HG03095 (cell line): Measurements from ENCODE around the gene CERK.

Experiments
- ATAC-seq: cut with Tn5 transposase; IDR thresholded peaks from one replicate; pipeline ENCODE4 v1.9.1; 2021; ENCODE audit warnings: moderate library complexity; ENCODE audit not compliant: unreplicated experiment

The CERK gene

DNA sequence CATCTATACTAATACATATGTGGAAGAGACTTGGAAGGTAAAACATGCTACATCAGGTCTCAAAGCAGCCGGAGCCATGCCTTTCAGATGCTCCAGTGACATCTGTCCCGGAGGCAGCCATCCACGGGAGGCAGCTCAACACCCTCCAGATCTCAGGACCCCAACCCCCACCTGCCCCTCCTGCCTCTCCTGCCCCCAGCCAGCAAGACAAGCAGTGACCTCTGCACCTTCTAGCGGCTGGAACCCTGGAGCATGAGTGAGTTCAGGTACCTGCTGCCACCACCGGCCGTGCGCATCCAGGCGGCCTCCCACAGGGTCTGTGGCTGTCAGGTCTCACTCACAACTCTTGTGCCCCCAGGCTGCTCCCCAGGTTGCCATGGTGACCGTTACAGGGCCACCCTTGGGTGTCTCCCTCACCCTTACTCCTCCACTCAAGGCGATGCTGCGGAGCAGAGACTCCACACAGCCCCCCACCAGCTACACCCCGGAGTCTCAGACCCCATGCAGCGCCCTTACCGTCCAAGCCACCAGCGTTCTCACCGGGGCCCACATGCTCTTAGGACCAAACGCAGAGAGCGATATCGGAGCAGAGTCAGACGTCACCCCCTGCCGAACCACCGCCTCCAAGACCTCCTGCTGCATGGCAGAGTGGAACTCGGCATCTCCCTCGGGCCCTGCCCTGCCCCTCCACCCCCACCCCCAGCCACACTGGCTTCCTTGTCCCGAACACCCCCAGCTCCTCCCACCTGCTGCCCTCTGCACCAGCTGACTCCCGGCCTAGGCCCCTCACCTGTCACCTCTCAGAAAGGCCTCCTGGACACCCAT lies 34.7 kb downstream of the CERK start:
- ATAC-seq, result no peak

DNA sequence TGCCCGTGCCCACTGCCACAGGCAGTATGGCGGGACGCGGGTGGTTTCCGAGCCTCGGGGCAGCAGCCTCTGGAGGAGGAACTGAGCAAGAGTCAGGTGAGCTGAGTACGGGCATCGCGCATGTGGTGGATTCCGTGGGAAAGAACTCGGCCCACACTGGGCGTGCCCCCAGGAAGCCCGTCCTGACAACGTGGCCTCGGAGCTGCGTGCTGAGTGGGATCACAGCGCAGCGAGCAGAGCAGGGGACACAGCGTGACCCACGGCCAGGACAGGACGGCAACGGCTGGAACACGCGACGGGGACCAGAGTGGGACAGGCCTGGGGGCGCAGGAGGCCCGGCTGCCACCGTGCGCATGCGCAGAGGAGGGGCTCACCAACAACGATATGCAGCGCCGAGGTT lies 36.8 kb downstream of the CERK start:
- ATAC-seq, result no peak

DNA sequence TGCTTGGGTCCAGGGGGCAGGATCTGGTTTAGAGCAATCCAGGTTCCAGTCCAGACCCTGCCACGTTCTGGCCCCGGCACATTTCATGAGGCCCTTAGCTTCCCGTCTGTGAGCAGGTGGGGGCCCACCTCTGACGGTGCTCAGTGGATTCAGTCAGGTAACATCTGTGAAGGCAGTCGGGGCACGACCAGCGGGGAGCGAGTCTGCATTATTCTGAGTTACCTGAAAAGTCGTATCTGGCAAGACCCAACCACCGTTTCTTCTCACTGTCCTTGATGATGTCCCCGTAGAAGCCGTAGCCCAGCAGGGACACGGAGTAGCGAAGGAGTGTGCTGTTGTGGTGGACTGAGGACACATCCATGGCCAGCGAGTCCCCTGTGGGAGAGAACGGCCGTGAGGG lies 39.0 kb downstream of the CERK start:
- no peak for ATAC-seq

DNA sequence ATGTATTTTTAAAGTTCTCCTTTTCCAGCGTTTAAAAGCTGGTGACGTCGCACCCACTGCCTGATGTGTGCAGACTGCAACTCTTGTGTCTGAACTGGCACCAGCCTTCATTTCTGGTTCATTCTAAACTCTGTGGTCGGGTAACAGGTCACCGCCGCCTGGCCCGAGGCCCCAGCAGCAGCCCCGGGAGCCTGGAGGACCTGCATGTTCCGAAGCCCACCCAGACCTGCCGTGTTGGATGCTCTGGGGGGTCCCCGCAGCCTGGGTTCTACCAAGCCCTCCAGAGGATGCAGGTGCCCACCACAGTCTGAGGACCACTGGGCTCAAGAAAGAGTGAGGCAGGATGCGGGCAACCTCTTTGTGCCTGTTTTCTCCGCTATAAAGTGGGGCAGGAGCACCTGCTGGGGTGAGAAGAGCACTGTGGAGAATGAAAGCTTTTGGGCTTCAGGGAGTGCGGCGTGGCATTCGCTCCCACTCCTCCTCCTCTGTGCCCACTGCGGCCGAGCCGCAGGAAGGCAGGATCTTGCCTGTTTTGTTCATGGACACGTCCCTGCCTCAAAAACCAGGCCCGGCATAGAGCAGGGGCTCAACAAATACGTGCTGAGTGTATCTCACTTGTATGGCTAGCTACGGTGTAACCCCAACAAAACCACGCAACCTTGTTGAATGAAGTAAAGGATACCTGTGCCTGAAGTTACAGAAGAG lies 40.1 kb downstream of the CERK start:
- ATAC-seq, result no peak

DNA sequence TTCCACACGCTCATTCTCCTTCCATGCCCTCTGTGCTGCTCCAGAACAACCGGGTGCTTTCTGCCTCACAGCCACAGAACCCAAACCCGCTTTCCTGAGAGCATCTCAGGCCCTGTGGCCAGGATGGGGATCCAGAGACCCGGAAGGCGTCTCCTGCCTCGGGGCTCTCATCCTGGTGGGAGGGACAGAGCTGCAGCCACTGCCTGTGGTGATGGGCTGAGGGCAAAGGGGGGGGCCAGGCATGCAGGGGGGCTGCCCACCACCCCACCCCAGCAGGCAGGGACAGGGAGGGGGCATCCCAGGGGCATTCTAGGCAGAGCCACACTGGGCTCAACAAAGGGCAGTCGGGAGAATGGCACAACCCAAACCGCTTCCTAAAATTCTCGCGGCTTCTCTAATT lies 41.4 kb downstream of the CERK start:
- no peak for ATAC-seq

DNA sequence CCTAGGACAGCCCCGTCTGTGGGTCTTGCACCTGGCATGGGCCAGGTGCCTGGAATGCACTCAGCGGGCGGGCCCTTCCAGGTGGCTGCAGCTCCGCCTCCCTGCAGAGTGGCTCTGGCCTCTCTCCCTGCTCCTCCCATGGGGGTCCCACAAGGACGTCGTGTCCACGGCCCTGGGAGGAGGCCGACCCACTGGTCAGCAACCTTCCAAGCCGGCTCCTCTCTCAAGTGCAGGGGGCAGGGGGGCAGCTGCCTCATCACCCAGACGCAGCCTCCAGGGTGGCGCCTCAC lies 41.9 kb downstream of the CERK start:
- no peak for ATAC-seq

DNA sequence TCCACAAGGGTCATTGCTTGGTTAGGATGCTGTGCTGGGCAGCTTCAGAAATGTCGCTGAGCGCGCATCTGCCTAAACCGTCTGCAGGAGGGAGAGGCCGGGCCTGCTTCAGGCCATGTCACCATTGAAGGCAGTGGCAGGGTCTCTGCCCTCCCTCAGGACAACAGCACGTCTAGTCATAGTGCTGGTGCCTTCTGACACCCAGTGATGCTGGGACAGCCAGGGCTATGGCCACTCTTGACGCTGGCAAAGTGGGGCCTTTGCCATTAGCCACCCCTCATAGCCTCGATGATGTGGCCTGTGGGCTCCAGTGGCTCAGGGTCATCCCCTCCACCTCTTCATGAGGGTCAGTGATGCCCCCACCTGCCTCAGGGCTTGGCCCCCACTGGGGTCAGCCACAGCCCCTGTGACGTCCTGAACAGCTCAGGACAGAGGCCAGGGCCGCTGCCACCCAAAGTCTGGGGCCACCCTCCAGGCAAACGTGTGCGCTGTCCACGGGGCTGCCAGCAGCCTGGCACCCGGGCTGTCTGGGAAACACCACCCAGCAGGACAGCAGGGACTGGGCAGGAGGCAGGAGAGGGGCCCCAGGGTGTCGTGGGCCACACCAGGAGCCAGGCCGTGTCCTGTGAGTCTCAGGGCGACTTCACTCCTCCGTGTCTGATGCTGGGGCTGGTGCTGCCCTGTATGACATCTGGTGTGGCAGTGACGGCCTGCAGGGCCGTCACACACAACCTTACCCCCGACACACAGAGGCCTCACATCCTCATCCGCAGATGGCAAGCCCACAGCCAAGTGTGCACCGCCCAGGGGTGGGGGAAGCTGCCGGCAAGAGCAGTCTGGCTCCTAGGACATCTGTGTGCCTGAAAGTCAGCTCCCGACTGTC lies 42.5 kb downstream of the CERK start:
- no peak for ATAC-seq

DNA sequence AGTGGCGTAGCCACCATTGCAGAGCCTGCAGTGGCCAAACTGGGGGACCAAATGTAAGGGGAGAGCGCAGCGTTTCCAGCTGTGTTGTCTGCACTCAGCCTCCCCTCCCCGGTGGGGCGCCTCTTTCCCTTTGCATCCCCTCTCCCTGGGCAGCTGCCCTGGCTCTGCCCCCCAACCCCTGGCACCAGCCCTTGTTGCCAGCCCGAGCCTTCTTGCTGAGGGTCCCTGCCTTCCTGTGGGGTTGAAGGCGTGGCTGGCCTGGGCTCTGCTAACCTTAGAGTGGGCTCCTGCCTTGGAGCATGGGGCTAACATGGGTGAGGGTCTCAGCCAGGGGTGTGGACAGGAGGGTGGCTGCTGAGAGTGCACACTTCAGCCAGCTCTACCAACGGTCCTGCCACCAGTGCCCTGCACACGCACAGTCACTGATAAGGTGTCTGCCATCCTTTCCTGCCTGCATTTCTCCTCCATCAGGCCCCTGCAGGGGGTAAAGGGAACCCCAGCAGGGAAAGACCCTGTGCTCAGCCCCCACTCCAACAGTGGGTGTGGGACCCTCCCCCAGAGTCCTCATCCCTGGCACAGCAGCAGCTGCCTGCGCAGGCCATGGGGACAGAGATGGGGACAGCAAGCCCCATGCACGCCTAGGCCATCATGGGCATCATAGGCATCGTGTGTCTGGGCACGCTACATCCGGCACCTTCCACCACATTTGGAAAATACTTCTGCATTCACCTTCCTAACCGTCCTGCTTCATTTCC lies 43.5 kb downstream of the CERK start:
- no peak for ATAC-seq

DNA sequence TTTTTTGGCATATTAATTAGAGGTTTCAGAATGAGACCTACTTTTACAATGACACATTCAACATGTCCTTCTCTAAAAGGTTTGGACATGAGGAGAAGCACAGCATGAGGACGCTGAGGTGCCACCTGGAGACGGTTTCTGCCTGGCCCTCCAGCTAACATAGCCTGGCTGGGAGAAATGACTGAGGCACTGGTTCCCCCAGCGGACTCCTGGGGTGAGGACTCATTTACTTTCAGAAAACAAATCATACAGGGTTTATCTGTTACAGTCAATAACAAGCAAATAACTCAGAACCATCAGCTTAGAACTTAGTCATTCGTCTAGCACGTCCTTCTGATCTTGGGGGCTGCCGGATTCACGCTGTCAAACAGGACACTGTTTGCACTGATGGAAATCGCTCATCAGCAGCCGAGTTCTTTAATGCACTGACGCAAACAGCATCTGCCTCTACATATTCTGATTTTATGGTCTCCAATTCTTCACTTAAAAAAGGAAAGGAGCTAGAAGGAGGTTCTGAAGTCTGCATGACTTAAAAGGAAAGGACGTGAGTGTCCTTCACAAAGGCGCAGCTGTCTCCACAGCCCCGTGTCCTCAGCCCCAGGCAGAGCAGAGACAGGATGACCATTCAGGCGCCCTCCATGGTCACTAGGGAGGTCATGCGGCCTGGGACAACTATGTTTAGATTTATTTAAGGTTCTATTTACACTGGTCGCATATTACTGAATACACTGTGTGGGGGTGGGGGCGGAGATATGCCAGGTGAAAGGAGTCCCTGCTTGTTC lies 44.2 kb downstream of the CERK start:
- no peak for ATAC-seq

DNA sequence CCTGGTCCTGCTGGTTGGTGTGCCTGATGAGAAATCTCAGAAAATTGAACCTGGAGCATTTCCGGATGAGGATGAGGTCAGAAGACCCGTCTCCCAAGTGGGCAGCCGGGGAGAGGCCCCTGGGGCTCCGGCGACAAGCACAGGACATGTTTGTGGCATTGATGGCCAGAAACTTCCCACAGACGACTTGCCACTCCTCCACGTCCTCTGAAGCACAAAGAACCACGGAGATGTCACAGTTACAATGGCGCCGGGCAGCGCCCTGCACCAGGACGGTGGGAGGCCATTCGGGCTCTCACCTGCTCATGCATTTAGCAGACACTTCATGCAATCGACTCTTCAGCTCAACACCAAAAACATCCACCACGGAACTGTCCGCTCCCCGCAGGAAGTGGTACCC lies 46.5 kb downstream of the CERK start:
- no peak for ATAC-seq

DNA sequence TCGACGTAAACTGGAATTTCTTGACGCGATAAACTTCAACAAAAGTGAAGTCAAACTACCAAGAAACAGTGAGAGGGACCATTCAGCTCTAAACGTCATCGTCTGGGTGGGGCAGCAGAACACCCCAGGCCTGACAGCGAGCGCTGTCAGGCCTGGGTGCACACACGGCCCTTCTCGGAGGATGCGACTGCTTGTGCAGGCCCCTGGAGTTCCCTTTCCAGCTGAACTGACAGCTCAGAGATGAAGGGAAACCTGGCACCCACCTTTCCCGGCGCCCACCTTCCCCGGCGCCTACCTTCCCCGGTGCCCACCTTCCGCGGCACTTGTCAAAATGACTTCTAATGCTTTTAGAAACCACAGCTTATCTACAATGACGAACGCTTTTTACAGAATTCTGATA lies 47.9 kb downstream of the CERK start:
- ATAC-seq, result no peak

DNA sequence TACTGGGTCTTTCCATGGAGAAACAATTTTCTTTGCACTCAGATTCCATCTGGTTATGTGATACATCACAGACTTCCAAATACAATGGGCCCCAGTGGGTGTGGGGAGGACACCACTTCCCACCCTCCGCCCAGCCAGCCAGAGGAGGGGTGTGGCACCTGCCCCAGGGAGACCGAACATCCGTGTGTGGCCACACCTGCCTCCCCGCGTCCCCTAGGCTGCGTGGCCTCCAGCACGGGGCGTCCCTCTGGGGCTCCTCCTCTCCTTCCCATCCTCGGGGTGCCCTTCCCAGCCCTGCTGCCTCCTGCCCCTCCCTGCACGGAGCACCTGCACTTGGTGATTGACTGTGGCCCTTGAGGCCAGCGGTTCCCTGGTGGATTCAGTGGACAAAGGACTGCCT lies 49.1 kb downstream of the CERK start:
- no peak for ATAC-seq

DNA sequence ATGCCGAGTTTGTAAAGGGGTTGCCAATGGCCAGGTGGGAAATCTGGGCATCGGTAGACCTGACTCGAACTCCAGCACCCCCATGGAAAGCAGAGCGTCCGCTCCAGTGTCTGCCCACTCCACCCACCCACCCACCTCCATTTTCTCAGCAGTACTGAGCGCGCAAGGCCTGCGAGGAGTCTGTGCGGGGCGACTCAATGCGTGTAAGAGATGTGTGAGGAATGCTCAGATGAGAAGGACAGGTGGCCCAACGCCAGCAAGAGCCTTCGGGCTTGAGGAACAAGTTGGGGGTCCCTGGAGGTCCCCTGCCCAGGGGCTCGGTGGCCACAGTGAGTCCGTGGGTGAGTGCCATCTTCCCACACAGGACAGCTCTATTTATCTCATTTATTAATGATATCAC lies 50.6 kb downstream of the CERK start:
- ATAC-seq, result no peak

DNA sequence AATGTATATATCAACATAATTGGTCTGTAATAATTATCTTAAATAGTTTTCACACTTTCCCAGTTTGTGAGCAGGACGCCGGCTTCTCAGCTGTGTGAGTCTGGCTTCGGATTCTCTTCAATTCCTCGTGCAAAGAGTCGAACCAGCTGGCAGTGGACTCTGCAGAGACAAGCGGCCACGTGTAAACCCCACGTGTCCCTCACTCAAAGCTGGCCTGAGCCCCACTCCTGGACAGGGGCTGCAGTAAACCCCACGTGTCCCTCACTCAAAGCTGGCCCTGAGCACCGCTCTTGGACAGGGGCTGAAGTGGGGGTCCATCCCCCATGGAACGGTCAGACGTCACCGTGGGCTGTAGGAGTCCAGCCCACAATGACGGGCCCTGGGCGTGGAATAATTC lies 51.0 kb downstream of the CERK start:
- ATAC-seq, result no peak

DNA sequence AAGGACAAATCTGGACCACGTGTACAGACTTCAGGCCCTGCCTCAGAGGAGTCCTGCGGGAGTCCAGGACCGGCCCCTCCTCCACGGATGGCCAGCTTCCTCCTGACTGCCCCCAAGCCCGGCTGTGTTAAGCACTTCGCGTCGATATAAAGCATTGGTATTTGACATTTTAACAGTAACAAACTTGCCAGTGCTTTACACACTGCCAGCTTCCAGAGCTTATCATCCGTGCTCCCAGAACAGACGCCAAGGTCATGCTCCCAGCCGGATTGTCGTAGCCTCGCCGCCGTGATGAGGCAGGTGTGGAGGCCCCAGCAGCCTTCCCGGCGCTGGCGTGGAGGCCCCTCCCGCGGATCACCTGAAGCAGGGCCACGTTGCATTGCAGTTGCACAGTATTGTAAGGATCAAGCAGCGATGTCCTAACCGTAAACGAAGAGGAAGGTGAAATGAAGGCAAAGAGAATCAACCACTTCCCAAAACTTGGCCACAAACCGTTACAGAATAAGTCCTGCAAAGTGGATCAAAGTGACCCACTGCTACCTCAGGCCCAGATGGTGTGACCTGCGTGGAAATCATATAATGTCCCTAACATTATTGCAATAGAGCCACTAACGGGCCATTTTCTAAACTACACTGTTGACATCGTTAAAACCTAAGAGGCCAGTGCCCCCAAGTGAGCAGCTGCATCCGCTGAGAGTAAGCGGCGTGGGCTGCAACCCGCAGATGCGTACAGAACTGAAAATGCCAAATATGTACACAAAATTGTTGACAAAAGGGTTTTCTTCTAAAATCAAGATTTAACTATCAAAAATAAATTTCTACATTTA lies 51.6 kb downstream of the CERK start:
- no peak for ATAC-seq

DNA sequence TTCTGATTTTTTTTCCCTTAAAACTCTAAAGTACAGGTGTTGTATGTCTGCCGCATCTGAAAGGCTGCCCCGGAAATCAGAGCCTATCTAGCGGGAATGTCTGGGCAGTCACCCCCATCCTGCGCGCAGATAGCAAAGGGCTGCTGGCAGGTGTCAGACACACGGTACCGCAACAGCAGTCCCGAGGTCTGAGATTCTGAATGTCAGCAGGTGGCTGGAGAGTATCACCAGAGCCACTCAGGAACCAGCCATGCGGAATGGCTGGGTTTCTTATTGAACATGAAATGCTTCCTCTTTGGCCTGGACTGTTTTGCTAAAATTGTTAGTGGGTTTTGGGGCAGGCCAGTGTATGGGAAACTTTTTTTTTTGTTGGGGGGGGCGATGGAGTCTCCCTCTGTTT lies 53.3 kb downstream of the CERK start:
- ATAC-seq, result peak; percentile 73

DNA sequence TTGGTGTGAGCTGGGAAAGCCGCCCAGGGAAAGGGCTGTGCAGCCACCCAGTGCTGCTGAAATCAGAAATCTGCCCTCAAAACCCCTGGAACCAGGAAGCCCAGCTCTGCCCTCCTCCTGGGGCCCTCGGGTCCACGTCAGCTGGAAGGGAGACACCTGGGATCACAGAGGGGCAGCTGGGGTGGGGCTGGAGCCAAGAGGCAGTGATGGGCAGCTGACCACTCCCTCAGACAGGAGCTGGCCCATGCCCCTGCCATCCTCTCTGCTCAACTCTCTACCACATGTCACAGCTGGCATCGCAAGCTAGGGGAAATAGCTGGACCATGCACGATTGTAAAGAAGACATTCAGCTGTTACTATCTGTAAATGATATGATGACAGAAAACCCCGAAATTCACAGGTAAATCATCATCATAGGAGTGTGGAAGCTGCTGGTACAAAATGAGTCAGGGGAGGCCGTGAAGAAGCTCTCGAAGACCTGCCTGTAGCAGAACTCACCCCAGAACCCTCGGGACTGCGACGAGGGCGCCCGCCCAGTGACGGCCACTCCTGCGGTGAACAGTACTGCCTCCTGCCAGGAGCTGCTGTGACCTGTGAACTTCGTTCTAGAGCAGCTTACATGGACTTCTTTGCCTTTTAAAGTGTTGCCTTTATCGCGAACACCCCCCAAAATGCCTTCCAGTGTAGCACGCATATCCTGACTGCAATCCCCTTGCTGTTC lies 55.9 kb downstream of the CERK start:
- no peak for ATAC-seq

DNA sequence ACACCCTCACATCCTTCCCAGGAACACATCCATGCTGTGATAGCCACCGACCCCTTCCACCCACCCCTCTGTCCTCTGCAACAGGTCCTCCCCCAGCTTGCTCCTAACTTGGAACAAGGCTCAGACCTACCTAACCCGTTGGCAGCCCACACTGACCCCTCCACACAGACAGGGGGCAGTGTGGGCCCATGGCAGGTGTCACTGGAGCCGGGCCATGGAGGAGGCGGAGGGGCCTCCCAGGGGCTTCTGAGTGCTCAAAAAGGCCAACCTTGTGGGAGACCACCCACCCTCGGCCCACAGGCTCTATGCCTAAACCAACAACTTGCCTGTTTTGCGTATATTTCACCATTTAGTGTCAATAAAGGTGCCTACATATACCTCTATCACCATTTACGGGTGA lies 57.0 kb downstream of the CERK start:
- no peak for ATAC-seq

DNA sequence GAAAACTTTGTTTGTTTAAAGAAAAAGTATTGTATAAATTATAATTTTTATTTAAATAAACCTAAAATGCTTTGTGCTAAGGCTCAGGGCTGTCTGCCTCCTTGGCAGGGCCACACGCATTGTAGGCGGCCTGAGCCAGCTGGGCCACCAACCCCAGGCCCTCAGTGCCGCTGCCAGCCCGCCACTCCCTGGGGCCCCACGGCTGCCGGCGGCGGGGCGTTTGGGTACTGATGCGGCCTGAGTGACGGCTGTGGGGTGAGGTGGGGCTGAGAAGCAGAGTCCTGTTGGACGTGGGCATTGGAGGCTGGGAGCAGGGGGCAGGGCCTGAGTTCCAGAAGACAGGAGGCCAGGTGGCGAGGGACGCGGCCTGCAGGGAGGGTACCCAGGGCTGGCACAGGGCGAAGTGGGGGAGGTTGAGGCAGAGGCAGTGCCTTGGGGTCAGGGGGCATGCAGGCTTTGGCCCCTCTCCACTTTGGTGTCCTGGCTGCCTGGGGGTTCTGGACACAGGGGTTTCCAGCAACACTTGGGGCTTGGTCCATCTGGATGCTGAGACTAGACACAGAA lies 58.3 kb downstream of the CERK start:
- no peak for ATAC-seq
